ENCODE data around the gene RTBDN.
A peak's percentile ranks its signal among the peaks of the same experiment; 100 is the strongest.

The RTBDN gene

DNA sequence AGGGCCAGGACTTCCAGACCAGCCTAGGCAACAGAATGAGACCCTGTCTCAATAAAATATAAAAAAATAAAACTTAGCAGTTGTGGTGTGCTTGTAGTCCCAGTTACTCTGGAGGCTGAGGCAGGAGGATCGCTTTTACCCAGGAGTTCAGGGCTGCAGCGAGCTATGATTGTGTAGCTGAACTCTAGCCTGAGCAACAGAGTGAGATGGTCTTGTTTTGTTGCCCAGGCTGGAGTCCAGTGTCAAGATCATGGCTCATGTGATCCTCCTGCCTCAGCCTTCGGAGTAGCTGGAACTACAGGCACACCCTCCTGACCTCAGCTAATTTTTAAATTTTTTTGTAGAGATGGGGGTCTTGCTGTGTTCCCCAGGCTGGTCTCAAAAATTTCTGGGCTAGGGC is 47.4 kb downstream of the RTBDN start:
- intact Hi-C loops (cut with DNase I), result no loop called here
- no peak for DNase-seq

DNA sequence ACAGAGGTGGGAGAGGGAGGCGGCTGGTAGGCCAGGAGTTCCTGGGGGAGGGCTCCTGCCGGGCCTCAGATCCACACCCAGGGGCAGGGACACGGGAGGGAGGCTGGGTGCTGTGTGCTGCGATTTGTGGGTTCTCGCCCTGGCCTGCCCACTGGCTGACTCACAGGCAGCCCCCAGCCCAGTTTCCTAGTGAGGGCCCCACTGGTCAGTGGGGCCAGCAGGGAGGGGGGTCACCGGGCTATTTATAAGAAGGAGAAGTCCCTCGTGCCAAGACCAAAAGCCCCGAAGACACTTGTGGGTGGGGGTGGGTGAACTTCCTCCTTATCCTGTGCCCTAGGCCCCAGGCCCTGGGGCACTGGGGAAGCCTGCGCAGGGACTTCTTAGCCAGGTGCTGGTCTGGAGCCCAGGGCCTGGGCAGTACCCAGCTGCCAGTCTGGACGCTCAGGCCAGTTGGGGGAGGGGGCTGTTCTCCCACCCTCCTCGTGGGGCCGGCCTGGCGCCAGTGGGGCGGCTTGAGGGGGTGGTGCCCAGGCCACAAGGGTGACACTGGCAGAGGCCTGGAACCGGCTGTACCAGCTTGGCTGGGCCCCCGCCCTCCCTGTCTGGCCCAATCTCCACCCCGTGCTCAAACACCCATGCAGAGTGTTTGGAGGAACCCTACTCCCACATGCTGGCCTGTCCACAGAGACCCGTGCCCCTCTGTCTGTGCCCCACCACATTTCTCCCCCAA is 48.1 kb downstream of the RTBDN start:
- intact Hi-C loops (cut with DNase I), result no loop called here
- DNase-seq, result peak in 37 of 42 donors; percentile 27 to 79 (median 54)

GRCh38 chr19:12785431-12786031 is 48.8 kb downstream of the RTBDN start:
- intact Hi-C loops (cut with DNase I), result no loop called here
- DNase-seq, result peak in 9 of 42 donors; percentile 27 to 54 (median 44)

- intact Hi-C loops (cut with DNase I), result no loop called here
- DNase-seq, result no peak
Measured at GRCh38 chr19:12784871-12785430, 49.4 kb downstream of the RTBDN start.

GRCh38 chr19:12784394-12784870 is 49.9 kb downstream of the RTBDN start:
- no peak for DNase-seq
- intact Hi-C loops (cut with DNase I), result no loop called here

- intact Hi-C loops (cut with DNase I), result no loop called here
- DNase-seq, result peak in 1 of 42 donors; percentile 23
Measured at GRCh38 chr19:12783849-12784393, 50.5 kb downstream of the RTBDN start.

- DNase-seq, result no peak
- intact Hi-C loops (cut with DNase I), result no loop called here
Measured at GRCh38 chr19:12783291-12783848, 51.0 kb downstream of the RTBDN start.

DNA sequence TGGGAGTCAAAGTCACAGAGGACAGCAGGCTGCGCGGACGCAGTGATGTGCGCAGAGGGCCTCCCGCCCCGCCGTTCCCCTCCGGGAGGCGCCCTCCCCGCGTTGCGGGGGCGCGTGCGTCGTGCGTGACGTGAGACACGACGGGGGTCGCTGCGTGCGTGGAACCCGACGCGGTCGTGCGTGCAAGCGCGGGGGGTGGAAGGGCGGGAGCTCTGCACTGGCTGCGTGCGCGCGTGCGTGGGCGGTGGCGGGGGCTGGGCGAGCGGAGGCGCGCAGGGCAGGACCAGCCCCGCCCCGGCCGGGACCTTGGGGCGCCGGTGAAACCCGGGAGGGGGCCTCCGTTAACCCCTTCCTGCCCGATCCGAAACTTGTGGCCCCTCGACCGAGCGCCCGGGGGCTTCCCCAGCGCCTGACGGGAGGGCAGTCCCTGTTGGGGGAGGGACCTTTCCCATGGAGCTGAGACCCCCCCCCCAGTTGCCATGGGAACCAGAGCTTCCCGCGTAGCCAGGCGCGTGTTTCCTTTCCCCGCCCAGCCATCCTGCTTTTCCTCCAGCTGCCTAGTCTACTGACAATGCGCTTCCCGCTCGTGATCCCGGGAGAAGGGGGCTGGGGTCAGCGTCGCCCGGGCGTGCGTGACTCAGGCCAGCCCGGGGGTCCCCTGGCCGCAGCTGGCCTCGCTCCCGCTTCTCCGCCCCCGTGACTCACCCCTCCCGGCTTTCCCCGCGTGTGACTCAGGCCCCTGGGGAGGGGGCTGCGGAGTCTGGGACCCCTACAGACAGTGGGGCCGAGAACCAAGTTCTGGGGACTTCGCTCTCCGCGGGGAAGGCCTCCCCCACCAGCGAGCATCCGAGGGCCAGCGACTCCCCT is 51.7 kb downstream of the RTBDN start:
- intact Hi-C loops (cut with DNase I), result no loop called here
- peak; percentile 77 to 99 (median 95) for DNase-seq

- intact Hi-C loops (cut with DNase I), result no loop called here
- DNase-seq, result no peak
Measured at GRCh38 chr19:12782174-12782423, 52.3 kb downstream of the RTBDN start.

DNA sequence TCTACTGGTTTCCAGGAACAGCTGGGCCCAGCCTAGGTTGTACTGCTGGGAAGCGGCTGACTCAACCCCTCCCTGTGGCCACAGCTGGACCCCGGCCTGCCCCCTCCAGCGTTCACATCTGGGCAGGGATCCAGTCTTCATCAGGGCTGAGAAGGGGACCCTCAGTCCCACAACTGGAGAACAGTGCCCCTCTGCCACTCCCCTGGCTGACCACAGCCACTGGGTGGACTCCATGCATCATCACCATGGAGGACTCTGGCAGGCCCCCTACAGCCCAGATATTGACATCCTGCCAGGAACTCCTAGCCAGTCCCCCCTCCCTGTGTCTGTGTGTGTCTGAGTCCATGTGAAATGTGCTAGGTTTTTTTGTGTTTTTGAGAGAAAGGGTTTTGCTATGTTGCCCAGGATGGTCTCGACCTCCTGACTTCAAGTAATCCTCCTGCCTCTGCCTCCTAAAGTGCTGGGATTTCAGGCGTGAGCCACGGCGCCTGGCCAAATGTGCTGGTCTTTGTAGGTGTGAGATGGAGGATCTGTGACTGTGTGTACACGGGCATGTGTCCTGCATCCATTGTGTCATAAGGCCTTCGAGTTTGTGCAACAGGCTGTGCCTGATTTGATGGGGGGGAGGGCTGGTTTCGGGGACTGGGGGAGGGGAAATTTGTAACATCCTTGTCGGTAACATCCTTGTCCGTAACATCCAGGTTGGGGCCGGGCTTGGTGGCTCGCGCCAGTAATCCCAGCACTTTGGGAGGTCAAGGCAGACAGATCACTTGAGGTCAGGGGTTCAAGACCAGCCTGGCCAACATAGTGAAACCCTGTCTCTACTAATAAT is 55.0 kb downstream of the RTBDN start:
- DNase-seq, result peak in 9 of 42 donors; percentile 9 to 69 (median 41)
- intact Hi-C loops (cut with DNase I), result no loop called here

- intact Hi-C loops (cut with DNase I), result no loop called here
Measured at GRCh38 chr19:12778905-12779161, 55.5 kb downstream of the RTBDN start.

GRCh38 chr19:12778017-12778904 is 56.1 kb downstream of the RTBDN start:
- intact Hi-C loops (cut with DNase I), result no loop called here
- DNase-seq, result peak in 38 of 42 donors; percentile 40 to 79 (median 62)

More at GRCh38 chr19:12778905-12779161, 55.5 kb downstream of the RTBDN start:
- DNase-seq, result no peak

GRCh38 chr19:12777217-12778016 is 57.0 kb downstream of the RTBDN start:
- intact Hi-C loops (cut with DNase I), result loop anchor here (2.0 kb wide), 1 partner anchor 19 kb away; no protein-coding TSS in a partner anchor
- peak; percentile 58 to 93 (median 86) for DNase-seq

All from head of caudate nucleus (tissue), 42 donors.